HG03039 (cell line): ENCODE results near the gene IQGAP1.
"Not testable (repeated sequence)": the region's sequence is repeated elsewhere in the genome, so short reads cannot be mapped to it uniquely, and the experiment has no call there.

Source experiments
- ATAC-seq: cut with Tn5 transposase; IDR thresholded peaks from one replicate; pipeline ENCODE4 v1.9.1; 2021; ENCODE audit warnings: mild to moderate bottlenecking, moderate library complexity; ENCODE audit not compliant: unreplicated experiment

Gene IQGAP1

GRCh38 chr15:90481023-90481422 lies 93.0 kb downstream of the IQGAP1 start:
- no peak for ATAC-seq

- no peak for ATAC-seq
Observed at GRCh38 chr15:90482124-90483011, 94.3 kb downstream of the IQGAP1 start.

- no peak for ATAC-seq
Observed at GRCh38 chr15:90483012-90483307, 94.9 kb downstream of the IQGAP1 start.

- no peak for ATAC-seq
Observed at GRCh38 chr15:90483637-90484036, 95.6 kb downstream of the IQGAP1 start.

- ATAC-seq: no peak
Observed at GRCh38 chr15:90487186-90487585, 99.1 kb downstream of the IQGAP1 start.

- no peak for ATAC-seq
Observed at GRCh38 chr15:90489514-90489913, 101.5 kb downstream of the IQGAP1 start.

GRCh38 chr15:90489944-90490343 lies 101.9 kb downstream of the IQGAP1 start:
- ATAC-seq: no peak

GRCh38 chr15:90493647-90494046 lies 105.6 kb downstream of the IQGAP1 start:
- no peak for ATAC-seq

- no peak for ATAC-seq
Observed at GRCh38 chr15:90495067-90495466, 107.0 kb downstream of the IQGAP1 start.

GRCh38 chr15:90496791-90497190 lies 108.7 kb downstream of the IQGAP1 start:
- no peak for ATAC-seq

- ATAC-seq: no peak
Observed at GRCh38 chr15:90497376-90497775, 109.3 kb downstream of the IQGAP1 start.

GRCh38 chr15:90497912-90498311 lies 109.9 kb downstream of the IQGAP1 start:
- no peak for ATAC-seq

- no peak for ATAC-seq
Observed at GRCh38 chr15:90500171-90500570, 112.1 kb downstream of the IQGAP1 start.

- ATAC-seq: no peak
Observed at GRCh38 chr15:90501898-90502297, 113.9 kb downstream of the IQGAP1 start.

GRCh38 chr15:90510781-90511180 lies 122.7 kb downstream of the IQGAP1 start:
- not testable (repeated sequence) for ATAC-seq

- not testable (repeated sequence) for ATAC-seq
Observed at GRCh38 chr15:90511211-90511618, 123.2 kb downstream of the IQGAP1 start.

GRCh38 chr15:90512276-90512675 lies 124.2 kb downstream of the IQGAP1 start:
- ATAC-seq: no peak

- ATAC-seq: no peak
Observed at GRCh38 chr15:90512981-90513380, 124.9 kb downstream of the IQGAP1 start.

- no peak for ATAC-seq
Observed at GRCh38 chr15:90513448-90513847, 125.4 kb downstream of the IQGAP1 start.

GRCh38 chr15:90513893-90514292 lies 125.9 kb downstream of the IQGAP1 start:
- ATAC-seq: not testable (repeated sequence)

GRCh38 chr15:90519688-90520087 lies 131.6 kb downstream of the IQGAP1 start:
- no peak for ATAC-seq

- no peak for ATAC-seq
Observed at GRCh38 chr15:90520365-90520764, 132.3 kb downstream of the IQGAP1 start.

GRCh38 chr15:90523373-90523772 lies 135.3 kb downstream of the IQGAP1 start:
- ATAC-seq: no peak
